Left lung (tissue), 10 donors: ENCODE data around the gene RNASEH1. TPM values are rescaled to one million over a fixed set of nuclear protein-coding genes. Genes with fewer than 3 reads are reported as not detected.

Source experiments
- ATAC-seq: fragments of 200-7000 bp; cut with Tn5 transposase; one replicate; pipeline ENCODE4 v1.9.1; 2020; ENCODE audit warnings: moderate library complexity
- DNase-seq, 4 donors: peaks; one replicate each; pipeline ENCODE4 v3.0.0-alpha.2; 2013 to 2020
- H3K27ac ChIP-seq, 2 donors: fragments of 200-600 bp; sonication (generic) in 1 of 2; one replicate each; pipeline versions ENCODE4 v1.5.0 to v1.8.0; 2020 to 2021
- H3K27me3 ChIP-seq, 2 donors: fragments of 200-600 bp; sonication (generic) in 1 of 2; one replicate each; pipeline versions ENCODE4 v1.5.0 to v1.8.0; 2020 to 2021
- H3K36me3 ChIP-seq, 2 donors: fragments of 200-600 bp; sonication (generic) in 1 of 2; one replicate each; pipeline versions ENCODE4 v1.5.0 to v1.8.0; 2020 to 2021
- H3K4me1 ChIP-seq, 2 donors: fragments of 200-600 bp; one replicate each; pipeline ENCODE4 v1.8.0; 2021
- H3K4me3 ChIP-seq, 2 donors: fragments of 200-600 bp; sonication (generic) in 1 of 2; one replicate each; pipeline versions ENCODE4 v1.5.0 to v1.8.0; 2020 to 2021; ENCODE audit warnings: mild to moderate bottlenecking in 1 of 2
- H3K9me3 ChIP-seq, 2 donors: fragments of 200-600 bp; sonication (generic) in 1 of 2; one replicate each; pipeline versions ENCODE4 v1.5.0 to v1.8.0; 2020 to 2021
- intact Hi-C, 2 donors: fragments of 100-400 bp; cut with DNase I; formaldehyde crosslinking; loops; one replicate each; pipeline versions ENCODE4 v1.11.2 to v1.14.2; 2022
- polyA plus RNA-seq, 6 donors: library from polyadenylated mRNA; unstranded; fragments of 120-200 nt; gene quantifications; one replicate each; pipeline ENCODE4 v1.2.1, GENCODE V29; 2013; ENCODE audit not compliant: insufficient read length in 6 of 6
- total RNA-seq, 2 donors: library from RNA; stranded (reverse); fragmentation: NEBNext Ultra II Directional; extraction: Animal tissue kit (Norgen Biotek cat#: 25700); gene quantifications; one replicate each; pipeline ENCODE4 v1.2.1, GENCODE V29; 2021
- TF ChIP-seq, protein P1 (sequence below), 2 donors: fragments of 200-600 bp; sonication (generic) in 1 of 2; IDR thresholded peaks; one replicate each; pipeline versions ENCODE4 v1.5.0 to v1.8.0; 2021; ENCODE audit warnings: antibody characterized with exemption in 2 of 2
- donor health status: DM: no; HTN: yes; CAD: no.
- donor health status: DM: no; HTN: no; CAD: no.

The RNASEH1 gene
- total and polyA plus RNA-seq, 8 donors = 16.1 to 22.8 (median 18.8) TPM

DNA sequence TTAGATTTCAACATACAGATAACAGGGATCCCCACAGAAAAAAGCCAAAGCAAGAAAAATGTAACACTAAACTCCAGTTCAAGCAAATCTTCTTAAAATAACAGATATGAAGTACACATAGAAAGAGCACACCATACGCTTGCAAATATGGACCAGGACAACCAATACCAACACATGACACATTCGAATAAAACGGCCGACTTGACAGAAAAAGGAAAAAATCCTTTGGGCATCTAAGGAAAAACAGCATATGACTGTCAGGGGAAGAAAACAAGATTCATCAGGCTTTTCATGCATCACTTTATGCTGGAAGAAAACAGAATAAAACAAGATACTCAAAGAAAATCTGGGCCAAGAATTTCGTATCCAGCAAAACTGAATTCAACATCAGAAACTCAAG is 16.0 kb downstream of the RNASEH1 start:
- intact Hi-C loops = no loop called here
- Histone ChIP-seq H3K9me3 (no peaks in the 10 kb centered on the region), H3K4me1 (no peaks in the 10 kb centered on the region), H3K4me3 (no peak overlapping the region), H3K27ac (no peak overlapping the region), H3K36me3 (peaks cover 4 to 75% of the 10 kb centered on the region in 2 donors), H3K27me3 (no peaks in the 10 kb centered on the region)
- TF ChIP-seq, protein P1, sequence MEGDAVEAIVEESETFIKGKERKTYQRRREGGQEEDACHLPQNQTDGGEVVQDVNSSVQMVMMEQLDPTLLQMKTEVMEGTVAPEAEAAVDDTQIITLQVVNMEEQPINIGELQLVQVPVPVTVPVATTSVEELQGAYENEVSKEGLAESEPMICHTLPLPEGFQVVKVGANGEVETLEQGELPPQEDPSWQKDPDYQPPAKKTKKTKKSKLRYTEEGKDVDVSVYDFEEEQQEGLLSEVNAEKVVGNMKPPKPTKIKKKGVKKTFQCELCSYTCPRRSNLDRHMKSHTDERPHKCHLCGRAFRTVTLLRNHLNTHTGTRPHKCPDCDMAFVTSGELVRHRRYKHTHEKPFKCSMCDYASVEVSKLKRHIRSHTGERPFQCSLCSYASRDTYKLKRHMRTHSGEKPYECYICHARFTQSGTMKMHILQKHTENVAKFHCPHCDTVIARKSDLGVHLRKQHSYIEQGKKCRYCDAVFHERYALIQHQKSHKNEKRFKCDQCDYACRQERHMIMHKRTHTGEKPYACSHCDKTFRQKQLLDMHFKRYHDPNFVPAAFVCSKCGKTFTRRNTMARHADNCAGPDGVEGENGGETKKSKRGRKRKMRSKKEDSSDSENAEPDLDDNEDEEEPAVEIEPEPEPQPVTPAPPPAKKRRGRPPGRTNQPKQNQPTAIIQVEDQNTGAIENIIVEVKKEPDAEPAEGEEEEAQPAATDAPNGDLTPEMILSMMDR (IDR thresholded peaks at IDR 0.05) = no peak
- no peak for DNase-seq
- ATAC-seq = no peak

DNA sequence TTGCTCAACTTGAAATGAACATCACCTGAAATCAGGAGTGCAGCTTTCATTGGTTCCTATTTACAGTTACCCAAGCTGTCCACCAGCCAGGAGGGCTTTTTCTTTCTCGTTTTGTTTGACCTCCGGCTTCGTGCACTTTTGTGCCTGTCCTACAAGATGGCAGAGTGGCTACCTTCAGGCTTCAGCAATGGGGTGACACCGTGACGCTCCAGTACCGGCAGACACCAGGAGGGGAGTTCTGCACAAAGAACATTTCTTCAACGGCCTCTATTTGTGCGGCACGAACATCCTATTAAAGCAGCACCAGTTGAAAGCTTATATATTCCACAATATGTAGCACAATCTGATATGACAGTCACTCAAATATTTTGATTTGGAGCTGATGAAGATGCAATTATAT is 18.3 kb downstream of the RNASEH1 start:
- intact Hi-C loops = no loop called here
- H3K27me3 ChIP-seq = no peaks in the 10 kb centered on the region
- H3K27ac ChIP-seq = no peak overlapping the region
- peaks cover 4 to 9% of the 10 kb centered on the region in 2 donors for H3K4me1 ChIP-seq
- H3K4me3 ChIP-seq = no peak overlapping the region
- ATAC-seq (no peak), DNase-seq (no peak)
- H3K36me3 ChIP-seq = peaks cover 4 to 52% of the 10 kb centered on the region in 2 donors
- no peaks in the 10 kb centered on the region for H3K9me3 ChIP-seq
- TF ChIP-seq, protein P1 (IDR thresholded peaks at IDR 0.05) = no peak

DNA sequence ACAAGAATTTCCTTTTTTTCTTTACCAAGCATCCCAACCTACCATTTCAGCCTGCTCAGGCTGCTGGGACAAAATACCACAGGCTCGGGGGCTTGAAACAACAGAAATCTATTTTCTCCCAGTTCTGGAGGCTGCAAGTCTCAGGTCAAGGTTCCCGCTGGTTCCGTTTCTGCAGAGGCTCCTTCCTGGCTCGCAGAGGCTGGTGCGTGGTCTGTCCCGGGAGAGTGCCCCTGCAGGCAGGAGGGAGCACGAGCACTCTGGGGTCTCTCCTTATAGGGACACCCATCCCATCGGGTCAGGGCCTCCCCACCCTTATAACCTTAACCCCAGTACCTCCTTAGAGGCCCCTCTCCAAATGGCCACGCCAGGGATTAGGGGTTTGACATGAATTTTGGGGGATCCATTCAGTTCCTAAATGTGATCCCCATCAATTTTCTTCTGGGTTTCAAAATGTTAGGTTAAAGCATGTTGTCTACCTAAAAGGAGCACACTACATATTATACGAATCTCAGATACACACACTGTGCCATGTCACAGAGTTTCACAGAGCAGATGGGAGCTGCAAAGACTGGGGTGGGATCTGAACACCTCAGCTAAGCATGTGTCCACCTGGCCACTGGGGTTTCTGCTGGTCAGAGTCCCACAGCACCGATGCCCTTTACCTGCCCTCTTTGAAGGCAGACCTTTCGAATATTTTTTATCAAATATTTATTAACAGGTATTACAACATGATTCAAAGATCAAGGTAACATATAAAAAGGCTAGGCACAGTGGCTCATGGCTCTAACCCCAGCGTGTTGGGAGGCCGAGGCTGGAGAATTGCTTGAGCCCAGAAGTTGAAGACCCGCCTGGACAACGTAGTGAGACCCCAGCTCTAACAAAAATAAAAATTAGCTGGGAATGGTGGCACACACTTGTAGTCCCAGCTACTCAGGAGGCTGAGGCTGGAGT is 21.2 kb downstream of the RNASEH1 start:
- peak overlapping the region; percentile 85 to 95 for H3K27ac ChIP-seq
- no peaks in the 10 kb centered on the region for H3K27me3 ChIP-seq
- H3K4me1 ChIP-seq = peaks cover 4 to 9% of the 10 kb centered on the region in 2 donors
- H3K36me3 ChIP-seq = peaks cover 4 to 24% of the 10 kb centered on the region in 2 donors
- TF ChIP-seq, protein P1 (IDR thresholded peaks at IDR 0.05) = peak; percentile 29 to 44
- peak overlapping the region; percentile 24 to 32 for H3K4me3 ChIP-seq
- intact Hi-C loops = no loop called here
- H3K9me3 ChIP-seq = no peaks in the 10 kb centered on the region
- ATAC-seq (peak; percentile 56), DNase-seq (peak in 1 of 4 donors; percentile 58)

DNA sequence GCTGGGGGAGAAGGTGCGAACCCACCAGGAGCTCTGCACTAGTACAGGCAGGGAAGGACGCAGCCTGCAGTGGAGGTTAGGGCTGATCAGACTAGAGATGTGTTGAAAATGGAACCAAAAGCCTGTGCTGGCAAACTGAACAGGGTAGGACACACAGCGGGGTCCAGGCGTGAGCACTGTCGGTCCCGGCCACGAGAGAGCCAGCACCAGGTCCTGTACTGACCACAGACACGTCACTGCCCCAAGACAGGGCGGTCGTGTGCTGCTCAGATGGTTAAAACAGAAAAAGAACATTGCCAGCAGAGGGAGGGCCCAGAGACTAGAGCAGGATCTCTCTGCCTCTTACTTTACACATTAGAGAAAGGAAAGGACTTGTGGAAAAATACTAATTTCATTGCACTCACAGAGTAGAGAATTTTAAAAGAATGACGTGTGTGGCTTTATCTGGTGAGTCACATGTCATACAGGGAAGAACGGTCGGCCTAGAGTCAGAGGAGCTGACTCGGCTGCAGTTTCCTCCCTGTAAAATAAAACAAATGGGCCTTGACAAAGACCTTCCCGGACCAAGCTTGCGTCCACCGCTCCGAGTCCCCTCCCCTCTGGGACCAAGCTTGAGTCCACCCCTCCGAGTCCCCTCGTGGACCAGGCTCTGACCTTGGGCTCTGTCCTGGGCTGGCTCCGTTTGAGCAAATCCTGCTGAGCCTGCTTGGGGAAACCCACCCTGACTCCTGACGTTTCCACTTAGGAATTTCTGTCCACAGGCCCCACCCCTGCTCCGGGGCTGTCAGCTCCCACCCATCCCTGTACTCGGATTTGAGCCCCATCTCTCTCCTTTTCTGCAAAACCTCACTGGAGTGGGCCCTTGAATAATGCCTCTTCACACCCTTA is 22.1 kb downstream of the RNASEH1 start:
- TF ChIP-seq, protein P1 (IDR thresholded peaks at IDR 0.05) = no peak
- Histone ChIP-seq H3K9me3 (no peaks in the 10 kb centered on the region), H3K27ac (peak overlapping the region; percentile 85 to 95), H3K4me1 (peaks cover 4 to 9% of the 10 kb centered on the region in 2 donors), H3K4me3 (peak overlapping the region; percentile 24 to 32), H3K36me3 (peaks cover 0 to 14% of the 10 kb centered on the region in 2 donors), H3K27me3 (no peaks in the 10 kb centered on the region)
- intact Hi-C loops = no loop called here
- DNase-seq (peak in 3 of 4 donors; percentile 65 to 83 (median 72)), ATAC-seq (peak; percentile 85)
